GM18520 (cell line): Measurements from ENCODE around the gene CNTROB.

Source experiments
- ATAC-seq: cut with Tn5 transposase; IDR thresholded peaks from one replicate; pipeline ENCODE4 v1.9.1; 2021; ENCODE audit not compliant: unreplicated experiment

Gene CNTROB

DNA sequence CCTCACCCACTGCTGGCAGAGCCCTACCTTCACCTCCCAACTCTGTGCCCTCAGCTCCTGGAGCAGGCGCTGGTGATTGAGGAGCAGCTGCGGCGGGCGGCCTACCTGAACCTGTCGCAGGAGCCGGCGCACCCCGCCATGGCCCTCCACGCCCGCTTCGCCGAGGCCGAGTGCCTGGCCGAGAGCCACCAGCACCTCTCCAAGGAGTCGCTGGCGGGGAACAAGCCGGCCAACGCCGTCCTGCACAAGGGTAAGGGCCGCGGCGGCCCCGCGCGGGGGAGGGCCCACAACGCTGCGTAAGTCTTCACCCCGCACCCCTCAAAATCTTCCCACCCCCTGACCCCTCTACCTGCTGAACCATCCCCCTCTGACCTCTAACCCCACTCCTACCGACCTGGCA is 22.9 kb upstream of the CNTROB start:
- ATAC-seq: no peak

DNA sequence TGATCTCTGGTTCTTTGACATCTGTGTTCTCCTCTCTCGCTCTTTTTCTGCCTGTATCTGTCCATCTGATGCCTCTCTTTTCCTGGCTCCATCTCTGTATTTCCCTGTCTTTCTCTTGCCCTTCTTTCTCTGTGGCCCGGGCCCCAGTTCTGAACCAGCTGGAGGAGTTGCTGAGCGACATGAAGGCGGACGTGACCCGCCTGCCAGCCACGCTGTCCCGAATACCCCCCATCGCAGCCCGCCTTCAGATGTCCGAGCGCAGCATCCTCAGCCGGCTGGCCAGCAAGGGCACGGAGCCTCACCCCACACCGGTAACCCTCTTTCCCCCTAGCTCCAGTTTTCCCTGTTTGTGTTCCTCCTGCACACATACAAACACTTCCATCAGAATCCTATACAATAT is 21.7 kb upstream of the CNTROB start:
- no peak for ATAC-seq

DNA sequence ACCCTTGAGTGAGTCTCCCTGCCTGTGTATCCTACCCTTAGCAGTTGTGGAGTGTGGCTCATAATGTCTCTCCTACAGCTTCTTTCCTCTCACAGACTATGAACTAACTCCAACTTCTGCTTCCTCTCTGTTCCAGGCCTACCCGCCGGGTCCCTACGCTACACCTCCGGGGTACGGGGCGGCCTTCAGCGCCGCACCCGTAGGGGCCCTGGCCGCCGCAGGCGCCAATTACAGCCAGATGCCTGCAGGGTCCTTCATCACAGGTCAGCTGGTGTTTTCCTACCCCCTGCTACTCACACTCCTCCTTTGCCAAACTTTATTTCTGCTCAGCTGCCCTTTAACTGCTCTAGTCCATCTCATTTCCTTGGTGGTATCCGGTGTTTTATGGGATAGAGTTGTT is 21.3 kb upstream of the CNTROB start:
- ATAC-seq: no peak

DNA sequence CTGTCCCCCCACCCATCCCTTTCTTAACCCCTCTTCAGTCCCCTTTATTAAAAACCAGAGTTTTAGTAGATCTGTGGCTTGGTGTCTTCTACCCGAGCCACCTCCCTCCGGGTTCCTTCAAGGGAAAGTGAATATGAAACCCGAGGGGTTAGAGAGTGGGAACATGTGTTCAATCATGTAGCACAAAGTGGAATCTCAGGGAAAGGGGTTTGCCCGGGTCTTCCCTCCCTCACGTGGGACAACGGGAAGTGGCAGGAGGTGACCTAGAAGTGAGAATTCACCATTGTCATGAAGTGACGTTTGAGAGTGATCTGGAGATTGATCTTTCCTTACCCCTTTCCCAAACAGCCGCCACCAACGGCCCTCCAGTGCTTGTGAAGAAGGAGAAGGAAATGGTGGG is 20.9 kb upstream of the CNTROB start:
- ATAC-seq: no peak

DNA sequence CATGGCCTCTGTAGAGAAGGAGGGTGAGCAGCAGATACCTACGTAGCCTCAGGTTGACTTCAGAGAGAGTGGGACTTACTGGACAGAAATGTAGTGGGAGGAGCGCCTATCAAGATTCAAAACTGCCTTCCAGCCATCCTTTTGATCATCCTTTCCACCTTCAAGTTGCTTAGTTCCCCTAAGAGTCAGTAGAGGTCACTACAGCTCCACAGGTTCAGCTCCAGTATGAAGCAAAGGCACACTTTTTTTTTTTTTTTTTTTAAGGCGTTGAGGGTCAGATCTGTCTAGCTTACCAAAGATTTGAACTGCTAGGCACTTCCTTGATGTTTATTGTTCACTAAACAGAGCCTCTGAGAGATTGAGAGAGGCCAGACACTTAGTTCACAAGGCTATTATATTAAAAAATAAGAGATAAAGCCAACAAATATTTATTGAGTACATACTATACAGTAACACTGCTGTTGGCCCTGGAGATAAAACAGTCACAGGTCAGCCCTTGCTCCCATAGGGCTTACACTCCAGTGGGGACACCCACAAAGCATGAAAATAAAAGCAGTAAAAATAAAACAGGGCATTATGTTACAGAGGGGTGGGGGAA is 19.0 kb upstream of the CNTROB start:
- ATAC-seq: no peak

DNA sequence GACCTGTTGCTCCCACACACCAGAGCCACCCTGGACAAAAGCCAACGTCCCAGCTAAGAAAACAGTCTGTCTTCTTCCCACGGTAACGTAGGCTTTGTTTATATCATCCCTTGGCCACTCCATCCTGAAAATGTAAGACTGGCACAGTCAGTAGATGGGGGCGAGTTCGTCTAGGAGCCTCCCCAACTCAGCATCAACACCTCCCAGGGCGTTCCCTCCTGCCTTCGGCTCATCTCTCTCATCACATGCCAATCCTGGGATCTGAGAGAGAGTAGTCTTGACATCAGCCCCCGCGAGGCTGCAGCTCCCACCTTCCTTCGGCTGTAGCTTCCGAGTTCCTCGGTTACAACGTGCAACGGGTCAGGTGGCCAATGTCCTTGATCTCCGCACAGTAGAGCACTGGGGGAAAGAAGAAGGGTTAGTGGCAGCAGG is 16.8 kb upstream of the CNTROB start:
- ATAC-seq: peak; percentile 14

DNA sequence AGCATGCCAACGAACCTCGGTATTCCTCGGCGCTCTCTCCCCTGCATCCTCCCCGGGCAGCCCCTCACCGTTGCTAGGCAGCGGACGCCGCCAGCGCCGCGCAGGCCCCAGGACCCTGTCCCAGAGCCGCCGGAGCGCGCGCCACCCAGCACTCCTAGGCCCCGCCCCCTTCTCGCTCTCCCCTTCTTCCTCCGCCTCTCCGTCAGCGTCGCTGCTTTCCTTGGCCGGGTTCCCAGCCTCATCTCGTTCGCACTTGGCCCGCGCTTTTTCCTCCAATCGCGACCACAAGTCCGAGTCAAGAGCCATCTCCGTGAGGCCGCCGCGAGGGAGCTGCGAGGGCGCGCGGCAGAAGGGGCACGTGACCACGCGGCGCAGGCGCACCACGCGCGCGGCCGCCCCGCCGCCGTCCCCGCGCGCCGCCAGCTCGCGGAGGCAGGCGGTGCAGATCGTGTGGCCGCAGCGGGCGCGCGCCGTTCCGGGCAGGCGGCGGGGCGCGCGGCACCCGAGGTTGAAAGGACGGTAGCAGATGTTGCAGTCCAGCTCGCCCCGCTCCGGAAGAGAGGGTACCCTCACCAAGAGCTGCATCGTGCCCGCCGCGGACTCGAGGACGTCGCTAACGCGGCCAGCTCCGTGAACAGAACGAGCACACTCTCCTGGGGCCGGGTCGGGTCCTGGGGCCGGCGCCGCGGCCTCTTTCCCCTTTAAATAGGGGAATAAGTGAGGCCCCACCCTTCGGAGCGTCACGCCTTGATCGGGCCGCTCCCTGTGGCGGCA is 16.2 kb upstream of the CNTROB start, which contains the start of gene RNF227:
Gene RNF227, minus strand, starts transcription at position 679 of the 774 bp plus-strand sequence. Its CDS starts 94 bp downstream, at position 585.
- ATAC-seq: peak; percentile 69

DNA sequence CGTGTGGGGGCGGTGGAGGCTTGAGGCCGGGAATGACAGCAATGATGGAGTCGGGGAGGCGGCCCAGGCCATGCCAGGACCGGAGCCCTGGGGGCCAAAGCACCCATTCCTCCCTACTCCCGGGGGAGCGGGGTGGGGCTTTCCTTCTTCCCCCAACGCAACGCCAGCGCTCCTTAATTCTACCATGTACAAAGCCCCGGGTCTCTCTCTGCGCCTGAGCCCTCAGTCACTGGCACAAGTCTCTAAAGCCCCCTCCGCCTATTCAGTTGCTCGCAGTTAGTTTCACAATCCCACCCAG is 15.7 kb upstream of the CNTROB start:
- no peak for ATAC-seq

DNA sequence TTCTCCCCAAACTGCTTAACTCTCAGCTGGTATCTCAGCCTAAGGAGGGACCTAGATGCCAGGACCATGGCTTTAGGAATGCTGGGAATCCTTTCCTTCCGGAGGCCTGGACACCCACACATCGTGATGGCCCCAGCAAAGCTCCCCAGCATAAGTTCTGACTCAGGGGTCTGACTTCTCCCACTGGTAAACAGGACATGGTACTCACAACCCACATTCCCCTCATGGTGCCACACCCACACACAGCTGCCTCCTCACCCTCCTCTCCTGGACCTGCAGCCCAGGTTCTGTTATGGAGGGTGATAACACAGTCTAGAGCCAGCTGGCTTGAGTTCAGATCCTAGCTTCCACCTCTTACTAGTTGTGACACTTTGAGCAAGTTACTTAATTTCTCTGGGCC is 15.2 kb upstream of the CNTROB start:
- no peak for ATAC-seq

DNA sequence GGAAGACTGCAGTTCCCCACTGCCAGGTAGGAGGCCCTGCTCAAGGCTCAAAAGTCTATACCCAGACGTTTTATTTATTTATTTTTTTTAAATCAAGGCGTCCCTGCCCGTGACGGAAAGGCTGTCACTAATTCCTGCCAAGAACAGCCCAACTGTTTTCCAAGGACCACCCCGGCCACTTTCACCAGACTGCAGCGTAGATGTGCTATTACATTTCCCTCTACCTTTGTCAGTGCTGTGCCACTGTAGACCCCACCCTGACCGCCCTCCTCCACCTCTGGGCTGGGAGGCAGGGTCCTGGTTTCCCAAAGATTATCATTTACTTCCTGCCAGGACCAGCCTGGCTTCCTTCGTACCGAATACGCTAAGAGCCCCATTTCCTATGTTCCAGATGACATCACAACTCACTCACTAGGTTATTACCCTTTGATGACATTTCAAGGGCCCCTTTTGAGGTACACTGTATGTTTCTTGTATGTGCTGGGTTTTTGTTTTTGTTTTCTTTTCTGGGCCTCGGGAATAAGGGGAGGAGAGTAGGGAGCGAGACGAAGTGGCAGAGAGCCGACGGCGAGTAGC is 9.6 kb upstream of the CNTROB start:
- no peak for ATAC-seq

DNA sequence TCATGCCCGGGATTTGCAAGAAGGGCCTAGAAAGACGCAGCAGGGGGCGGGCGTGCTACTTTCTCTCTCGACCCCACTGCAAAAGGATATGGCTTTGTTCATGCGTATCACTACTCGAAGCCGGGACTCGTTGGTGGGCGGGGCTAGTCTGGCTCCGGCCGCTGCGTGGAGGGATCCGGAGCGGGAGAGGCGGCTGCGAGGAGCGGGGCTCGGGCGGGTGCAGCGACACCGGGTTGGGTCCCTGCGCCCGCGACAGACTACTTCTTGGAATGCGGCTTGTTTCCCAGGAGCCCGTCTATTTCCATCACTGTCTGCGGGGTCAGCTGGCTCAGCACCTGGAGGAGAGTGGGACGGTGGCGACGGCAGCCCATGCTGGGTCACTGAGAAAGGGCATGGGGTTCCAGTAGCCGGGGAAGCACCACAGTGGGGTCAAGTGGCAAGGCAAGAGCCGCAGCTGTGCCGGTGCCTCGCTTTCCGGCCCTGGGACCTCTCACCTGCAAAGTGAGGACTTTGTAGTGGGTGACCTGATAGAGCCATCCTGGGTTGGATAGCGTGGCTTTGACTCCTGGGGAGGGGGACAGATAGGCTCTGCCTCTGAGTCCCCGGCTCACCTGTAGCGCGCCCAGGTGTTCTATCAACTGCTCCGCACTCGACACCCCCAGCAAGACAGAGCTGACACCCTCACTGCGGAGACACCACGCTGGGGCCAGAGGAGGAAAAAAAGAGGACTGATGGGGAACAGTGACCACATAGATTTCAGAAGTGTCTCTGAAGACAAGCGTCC is 9.0 kb upstream of the CNTROB start:
- ATAC-seq: no peak

DNA sequence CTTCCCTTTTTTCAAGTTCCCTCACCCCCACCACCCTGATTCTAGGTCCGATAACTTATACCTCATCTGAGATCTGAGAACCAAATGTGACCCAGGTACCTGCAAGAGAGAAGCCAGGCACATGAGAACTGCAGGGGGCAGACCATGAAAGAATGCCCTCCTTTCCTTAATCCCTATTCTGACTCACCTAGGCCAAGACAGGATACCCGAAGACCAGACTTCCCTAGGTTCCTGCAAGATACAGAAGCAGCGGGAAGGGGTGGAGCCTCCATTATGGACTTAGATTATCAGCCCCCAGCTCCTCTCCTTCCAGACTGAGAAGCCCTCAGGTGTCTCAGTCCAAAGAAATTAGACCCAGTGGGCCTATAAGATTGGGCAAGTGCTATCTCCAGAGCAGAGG is 4.4 kb upstream of the CNTROB start:
- no peak for ATAC-seq

DNA sequence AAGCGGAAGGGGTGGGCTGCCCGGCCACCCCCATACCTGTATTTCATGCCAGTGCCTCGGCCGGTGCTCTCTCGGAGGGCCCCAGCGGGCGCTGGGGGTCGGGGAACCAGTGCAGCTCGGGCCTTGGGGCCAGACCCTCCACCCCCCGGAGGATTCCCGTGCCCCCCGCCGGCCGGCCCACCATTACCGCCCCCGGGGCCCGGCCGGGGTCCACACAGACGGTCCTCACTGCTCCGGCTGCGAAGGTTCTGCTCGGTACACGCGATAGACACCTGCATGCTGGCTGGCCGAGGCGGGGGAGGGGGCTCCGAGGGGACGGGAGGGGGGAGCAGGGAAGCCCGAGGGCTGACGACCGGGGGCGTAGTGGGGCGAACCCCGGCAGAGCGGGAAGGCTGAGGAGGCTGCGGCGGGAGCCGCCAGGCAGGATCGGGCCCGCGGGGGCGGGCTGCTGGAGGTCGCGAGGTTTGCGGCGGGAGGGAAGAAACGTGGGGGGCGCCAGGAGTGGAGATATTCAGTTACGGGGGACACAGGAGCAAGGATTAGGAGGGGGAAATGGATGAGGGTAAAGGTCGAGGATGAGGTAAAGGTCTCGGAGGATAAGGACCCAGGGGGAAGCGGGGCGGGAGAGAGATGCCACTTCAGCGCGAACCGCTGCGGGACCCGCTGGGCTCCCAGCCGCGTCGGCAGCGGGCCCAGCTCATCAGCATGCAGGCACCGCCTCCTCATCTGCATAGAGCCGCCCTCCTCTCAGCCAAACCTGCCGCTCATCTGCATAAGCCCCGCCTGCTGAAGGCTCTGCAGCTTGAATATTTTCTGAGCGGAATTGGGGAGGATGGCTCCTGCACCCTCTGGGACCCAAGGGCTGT is 2.6 kb upstream of the CNTROB start, which contains the start of gene KCNAB3:
Gene KCNAB3, minus strand, starts transcription at position 699 of the 866 bp plus-strand sequence. Its CDS starts 421 bp downstream, at position 278.
- ATAC-seq: no peak

DNA sequence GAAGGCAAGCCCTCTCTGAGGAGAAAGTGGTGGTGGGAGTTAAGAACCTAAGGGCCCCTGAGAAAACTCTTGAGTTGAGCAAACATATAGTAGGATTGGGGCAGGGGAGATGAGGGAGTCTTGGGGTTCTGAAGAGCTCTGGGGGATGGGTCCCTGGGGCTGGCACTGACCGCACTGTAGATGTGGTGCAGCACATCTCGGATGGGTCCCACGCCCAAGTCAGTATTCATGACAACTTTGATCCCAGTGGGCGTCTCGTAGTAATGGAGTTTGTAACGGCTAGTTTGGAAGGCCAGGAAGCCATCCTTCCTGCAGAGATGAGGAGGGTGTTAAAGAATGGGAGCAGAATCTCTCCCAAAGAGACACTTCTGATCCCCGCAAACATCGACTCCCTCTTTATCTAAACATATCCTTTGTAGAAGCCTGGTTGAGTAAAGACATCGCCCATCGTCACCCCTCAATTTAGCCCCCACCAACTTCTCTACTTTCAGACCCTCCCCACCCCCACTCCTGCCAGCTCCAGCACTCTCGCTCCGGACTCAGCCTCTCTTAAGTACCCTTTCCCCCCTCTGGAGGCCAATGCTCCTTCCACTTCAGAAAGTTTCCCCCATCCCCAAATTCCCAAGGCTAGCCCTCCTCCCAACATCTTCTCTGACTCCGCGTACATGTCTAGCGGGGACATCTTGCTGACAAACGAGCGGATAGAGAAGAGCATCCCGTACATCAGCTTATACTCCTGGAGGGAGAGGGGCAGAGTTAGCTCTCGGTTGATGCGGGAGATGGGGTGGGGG is 970 bp upstream of the CNTROB start:
- no peak for ATAC-seq

DNA sequence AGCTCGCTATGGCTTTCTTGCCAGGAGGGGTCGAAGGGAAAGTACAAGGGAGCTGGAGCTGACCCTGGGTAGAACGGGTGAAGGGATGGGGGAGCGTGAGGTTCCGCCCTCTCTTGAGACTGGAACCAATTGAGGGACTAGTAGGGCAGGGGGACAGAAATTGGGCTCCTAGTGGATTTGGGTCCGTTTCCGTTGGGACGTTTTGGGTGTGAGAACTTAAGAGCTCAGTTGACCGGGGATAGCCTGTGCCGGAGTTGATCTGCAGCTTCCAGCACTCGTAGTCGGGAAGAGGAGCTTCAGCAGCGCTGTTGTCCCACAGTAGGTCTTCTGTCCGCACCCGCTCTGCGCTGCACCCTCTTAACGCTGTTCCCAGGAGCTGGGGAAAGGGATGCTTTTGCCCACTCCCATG is 481 bp downstream of the CNTROB start:
- ATAC-seq: no peak

DNA sequence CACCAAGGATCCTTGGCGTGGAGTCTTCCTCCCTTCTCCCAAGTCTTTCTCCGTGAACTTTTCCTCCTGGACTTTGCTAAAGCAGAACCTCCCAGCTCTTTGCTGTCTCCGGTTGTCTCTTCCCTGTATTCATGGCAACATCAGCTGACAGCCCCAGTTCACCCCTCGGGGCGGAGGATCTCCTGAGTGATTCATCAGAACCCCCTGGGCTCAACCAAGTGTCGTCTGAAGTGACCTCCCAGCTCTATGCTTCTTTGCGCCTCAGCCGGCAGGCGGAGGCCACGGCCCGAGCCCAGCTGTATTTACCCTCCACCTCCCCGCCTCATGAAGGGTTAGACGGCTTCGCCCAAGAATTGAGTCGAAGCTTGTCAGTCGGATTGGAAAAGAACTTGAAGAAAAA is 943 bp downstream of the CNTROB start:
- no peak for ATAC-seq

DNA sequence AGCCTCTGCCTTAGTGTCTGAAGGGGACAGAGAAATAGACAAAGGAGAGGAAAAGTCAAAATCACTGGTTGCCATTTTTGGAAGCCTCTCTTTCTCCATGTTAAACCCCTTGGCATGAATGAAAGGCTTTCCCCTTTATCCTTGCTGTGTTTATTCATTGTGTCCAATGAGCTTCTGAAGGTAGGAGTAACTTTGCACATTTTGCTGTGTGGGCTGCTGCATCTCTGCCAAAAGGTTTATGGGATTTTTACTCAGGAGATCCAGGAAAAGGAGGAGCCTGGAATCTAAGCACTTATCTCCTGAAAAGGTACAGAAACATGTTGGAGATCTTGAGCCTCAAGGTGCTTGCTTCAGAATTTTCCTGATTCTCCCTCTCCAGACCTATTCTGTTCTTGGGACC is 3.9 kb downstream of the CNTROB start:
- no peak for ATAC-seq

DNA sequence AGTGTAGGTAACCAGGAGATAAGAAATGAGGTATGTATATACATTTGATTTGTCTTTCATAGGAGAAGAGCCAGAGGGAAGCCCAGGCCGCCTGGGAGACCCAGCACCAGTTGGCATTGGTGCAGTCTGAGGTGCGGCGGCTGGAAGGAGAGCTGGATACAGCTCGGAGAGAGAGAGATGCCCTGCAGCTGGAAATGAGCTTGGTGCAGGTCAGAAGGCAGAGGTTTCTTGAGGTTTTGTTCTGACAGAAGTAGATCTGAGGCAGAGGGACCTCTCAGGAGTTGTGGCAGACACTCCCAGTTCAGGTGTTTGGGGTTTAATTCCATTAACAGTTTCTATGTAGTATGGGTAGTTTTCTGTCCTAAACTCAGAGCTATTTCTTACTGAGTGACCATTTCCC is 8.0 kb downstream of the CNTROB start:
- ATAC-seq: no peak

DNA sequence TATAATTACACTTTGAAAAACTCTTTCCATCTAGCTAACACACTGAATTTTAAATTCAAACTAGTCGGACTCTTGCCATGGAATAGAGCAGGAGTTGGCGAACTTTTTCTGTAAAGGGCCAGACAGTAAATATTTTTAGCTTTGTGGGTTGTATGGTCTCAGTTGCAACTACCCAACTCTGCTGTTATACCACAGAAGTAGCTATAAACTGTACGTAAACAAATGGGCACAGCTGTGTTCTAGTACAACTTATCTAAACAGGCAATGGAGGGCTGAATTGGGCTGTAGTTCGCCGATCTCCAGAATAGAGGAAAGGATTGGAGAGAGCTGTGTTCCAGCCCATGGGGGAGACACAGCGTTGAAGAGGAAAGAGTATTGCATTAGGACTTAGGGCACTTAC is 8.7 kb downstream of the CNTROB start:
- ATAC-seq: no peak

DNA sequence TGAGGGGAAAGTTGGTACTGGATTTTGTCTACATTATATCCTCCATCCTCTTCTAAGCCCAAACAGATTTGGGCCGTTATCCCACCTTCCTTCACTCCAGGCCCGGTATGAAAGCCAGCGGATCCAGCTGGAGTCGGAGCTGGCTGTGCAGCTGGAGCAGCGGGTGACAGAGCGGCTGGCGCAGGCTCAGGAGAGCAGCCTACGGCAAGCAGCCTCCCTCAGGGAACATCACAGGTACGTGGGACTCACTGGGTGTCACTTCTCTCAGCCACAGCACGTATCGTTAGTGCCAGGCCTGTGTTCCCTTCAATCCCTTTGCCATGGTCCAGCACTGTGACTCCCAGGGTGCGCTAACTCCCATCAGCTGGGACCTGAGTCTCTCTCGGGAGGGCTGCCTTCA is 11.3 kb downstream of the CNTROB start:
- no peak for ATAC-seq
